RKO (cell line): Measurements from ENCODE around the gene UBXN2A.
A peak's percentile ranks its signal among the peaks of the same experiment; 100 is the strongest.

Experiments
- DNase-seq: peaks from one replicate; pipeline ENCODE4 v3.0.0-alpha.2; 2016; ENCODE audit warnings: low spot score

The UBXN2A gene, protein sequence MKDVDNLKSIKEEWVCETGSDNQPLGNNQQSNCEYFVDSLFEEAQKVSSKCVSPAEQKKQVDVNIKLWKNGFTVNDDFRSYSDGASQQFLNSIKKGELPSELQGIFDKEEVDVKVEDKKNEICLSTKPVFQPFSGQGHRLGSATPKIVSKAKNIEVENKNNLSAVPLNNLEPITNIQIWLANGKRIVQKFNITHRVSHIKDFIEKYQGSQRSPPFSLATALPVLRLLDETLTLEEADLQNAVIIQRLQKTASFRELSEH

DNA sequence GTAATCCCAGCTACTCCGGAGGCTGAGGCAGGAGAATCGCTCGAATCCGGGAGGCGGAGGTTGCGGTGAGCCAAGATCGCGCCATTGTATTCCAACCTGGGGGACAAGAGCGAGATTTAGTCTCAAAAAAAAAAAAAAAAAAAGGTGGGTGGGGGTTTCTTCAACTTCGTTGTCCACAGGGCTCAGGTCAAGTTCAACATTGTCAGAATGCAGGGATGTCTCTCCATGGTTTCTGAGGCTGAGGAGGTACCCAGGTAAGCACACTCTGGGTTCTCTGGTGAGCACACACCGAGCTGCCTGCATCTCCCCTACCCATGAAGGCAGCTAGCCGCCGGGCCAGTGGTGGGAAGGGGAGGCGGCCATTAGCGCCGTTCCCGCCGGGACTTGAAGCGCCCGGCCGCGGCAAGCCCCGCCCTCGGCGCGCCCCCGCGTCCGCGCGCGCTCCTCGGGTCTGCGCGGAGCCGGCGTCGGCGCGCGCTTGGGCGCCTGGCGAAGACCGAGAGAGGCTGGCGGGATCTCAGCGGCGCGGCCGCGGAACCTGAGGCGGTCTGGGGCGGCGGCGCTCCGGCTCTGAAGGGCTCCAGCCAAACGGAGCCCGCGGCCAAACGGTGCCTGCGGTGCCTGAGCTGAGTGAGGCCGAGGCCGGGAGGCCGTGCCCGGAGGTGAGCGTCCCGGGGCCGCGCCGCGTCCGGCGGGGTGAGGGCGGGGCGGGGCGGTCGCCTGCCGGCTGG lies at the start of gene UBXN2A:
UBXN2A (plus strand) TSS at position 477 of the 731 bp plus-strand sequence. CDS start 17,852 bp downstream, outside the sequence.
- peak; percentile 82 for DNase-seq

DNA sequence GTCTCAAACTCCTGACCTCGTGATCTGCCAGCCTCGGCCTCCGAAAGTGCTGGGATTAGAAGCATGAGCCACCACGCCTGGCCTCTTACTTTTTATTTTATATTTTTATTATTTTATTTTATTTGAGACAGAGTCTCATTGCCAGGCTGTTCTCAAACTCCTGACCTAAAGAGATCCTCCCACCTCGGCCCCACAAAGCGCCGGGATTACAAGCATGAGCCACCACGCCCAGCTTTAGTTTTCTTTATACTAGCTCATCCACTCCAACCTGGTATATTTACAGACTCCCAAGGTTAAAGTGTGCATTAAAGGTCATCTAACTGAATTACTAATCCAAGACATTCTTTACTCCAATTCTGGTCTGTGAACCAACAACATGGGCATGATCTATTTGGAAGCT lies 40.1 kb upstream of the UBXN2A start:
- DNase-seq = no peak

DNA sequence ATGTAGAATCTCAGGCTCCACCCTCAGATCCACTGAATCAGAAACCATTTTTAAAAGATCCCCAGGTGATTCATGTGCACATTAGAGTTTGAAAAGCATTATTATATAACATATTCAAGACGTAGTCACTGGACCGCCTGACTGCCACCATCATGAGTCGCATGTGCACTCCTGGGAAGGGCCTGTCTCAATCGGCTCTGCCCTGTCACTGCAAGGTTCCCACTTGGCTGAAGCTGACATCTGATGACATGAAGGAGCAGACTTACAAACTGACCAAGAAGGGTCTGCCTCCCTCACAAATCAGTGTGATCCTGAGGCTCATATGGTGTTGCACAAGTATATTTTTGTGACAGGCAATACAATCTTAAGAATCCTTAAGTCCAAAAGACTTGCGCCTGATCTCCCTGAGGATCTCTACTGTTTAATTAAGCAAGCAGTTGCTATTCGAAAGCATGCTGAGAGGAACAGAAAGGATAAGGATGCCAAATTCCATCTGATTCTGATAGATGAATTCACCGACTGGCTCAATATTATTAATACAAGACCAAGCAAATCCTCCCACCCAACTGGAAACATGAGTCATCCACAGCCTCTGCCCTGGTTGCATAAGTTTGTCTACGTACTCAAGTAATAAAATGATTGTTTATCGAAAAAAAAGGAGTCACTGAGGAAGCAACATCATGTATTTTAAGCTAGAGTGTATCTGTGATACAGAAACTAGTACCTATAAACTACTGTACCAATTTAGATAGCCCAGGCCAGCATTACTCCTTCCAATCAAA lies 39.5 kb upstream of the UBXN2A start:
- DNase-seq = peak; percentile 73

DNA sequence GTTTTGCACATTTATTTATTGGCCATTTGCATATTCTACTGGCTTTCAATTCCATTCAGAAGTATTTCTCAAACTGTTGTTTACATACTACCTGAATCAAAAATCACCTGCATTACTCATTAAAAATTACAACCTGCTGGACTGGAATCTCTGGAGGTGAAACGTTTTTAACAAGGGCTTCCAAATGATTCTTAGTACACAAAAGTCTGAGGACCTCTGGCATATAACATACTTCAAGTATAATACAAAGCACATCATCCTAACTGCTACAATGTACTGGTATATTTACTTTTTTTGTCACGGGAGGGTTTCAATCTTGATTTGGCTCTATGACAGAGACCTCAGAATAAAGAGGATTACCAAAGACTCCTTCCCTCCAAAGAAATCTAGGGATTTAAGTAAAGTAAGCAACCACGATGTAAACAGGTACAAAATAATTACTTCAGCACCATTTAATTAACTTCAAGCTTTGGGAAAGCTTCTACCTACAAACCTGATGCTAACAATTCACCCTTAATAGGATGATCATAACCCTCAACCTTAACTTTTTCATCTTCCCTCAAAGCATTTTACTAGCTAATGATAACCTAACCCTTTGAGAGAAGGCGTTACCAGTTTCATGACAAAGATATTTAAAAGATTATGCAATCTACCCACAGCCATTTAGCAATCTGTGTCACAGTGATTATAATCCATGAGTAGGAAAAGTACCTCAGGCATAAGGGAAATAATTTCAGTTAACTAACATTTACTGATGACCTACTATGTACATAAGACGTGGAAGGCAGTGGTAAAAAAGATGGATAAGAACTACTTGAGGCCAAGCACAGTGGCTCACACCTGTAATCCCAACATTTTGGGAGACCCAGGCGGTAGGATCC lies 38.1 kb upstream of the UBXN2A start:
- no peak for DNase-seq

DNA sequence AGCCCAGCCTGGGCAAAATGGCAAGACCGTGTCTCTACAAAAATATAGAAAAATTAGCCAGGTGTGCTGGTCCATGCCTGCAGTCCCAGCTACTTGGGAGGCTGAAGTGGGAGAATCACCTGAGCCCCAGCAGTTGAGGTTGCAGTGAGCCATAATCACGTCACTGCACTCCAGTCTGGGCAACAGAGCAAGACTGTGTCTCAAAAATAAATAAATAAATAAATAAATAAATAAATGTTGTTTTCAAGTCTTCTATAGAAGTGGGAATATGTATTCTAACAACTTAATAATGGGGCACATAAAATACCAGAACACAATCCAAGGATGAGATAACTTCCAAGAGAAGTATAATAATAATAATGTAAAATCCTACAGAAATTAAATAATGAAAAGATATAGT lies 37.2 kb upstream of the UBXN2A start:
- DNase-seq = no peak

DNA sequence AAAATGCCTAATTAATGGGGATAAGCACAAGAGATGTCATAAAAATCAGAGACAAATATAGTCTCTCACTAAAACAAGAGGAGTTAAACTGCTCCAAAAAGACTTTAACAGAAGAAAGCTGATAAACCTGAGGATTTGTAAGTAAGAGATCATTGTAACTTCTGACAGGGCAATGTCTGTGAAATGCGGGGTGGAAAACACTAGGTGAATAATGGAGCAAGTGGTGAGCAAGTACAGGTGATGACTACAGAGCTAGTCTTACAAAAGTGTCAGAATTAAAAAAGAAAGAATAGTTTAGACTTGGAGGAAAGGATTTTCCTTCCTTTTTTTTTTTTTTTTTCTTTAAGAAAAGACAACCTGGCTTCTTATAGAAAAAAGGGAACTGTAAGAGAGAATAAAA lies 36.0 kb upstream of the UBXN2A start:
- DNase-seq = no peak

DNA sequence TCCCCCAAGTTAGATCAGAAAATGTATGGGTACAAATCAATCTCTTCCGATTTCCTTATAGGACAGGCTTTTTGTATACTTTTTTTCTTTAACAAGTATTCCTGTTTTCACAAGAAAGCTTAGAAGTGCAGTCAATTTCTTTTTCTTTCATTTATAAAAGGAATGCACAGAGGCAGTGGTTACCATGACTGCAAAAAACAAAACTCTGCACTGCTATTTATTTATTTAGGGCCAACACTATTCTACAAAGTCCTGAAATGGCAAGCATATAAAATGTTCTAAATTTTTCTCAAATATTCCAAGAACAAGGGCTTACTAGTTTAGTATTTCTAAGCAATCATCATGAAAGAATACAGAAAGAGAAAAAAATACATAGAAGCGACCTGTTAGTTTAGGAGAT lies 35.6 kb upstream of the UBXN2A start:
- no peak for DNase-seq

DNA sequence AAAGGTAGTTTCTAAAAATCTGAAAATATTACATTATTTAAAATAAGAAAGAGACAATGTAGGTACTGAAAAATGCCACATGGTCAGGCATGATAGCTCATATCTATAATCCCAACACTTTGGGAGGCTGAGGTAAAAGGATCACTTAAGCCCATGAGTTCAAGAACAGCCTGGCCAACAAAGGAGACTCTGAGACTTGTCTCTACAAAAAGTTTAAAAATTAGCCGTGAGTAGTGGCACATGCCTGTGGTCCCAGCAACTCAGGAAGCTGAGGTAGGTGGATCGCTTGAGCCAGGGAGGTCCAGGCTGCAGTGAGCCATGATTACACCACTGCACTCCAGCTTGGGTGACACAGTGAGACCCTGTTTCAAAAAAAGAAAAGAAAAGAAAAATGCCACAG lies 35.1 kb upstream of the UBXN2A start:
- DNase-seq = no peak

DNA sequence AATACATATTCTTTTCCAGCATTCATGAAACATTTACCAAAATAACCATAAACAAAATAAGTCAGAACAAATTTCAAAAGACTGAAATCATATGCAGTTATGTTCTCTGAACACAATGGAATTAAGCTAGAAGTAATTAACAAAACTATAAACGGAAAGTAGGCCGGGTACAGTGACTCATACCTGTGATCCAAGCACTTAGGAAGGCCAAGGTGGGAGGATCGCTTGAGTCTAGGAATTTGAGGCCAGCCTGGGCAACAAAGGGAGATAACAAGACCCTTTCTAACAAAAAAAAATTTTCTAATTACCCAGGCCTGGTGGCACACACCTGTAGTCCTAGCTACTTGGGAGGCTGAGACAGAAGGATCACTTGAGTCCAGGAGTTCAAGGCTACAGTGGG lies 28.2 kb upstream of the UBXN2A start:
- peak; percentile 30 for DNase-seq

DNA sequence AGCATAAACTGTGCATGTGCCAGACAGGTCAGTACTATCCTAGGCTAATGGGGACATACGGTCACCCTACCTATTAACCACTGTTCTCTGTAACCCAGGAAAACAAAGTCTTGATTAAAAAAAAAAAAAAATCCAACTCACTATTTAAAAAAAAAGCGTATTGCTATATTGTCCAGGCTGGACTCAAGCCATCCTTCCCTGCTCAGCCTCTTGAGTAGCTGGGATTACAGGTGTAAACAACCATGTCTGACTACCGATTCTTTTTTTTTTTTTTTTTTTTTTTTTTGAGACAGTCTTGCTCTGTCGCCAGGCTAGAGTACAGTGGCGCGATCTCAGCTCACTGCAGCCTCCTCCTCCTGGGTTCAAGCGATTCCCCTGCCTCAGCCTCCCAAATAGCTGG lies 24.9 kb upstream of the UBXN2A start:
- DNase-seq = no peak

DNA sequence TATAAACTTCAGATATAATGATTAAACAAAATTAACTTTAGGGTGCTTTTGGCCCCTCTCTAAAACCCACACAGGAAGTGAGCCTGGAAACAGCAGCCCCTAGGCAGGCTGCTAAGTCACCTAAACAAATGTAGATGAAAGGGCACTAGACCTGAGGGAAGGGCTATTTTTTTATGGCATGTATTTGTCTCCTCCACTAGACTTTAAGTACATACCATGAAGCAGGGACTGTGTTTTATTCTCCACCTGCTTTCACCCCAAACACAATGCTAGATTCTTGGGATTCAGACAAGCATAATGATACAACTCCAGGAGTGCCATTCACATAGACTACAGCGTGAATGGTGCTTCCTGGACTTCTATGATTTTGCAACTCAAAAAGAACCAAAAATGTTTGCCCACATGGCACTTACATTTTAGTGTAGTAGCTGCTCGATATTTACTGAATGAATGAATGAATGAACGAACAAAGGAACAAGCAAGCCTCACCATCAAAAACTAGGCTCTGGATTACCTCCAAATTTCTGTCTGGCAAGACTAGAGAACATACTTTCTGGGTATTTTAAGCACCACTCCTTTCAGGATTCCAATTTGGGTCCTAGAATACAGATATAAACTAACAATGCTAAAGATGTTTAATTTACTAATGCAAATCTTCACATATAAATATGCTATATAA lies 23.4 kb upstream of the UBXN2A start:
- no peak for DNase-seq

DNA sequence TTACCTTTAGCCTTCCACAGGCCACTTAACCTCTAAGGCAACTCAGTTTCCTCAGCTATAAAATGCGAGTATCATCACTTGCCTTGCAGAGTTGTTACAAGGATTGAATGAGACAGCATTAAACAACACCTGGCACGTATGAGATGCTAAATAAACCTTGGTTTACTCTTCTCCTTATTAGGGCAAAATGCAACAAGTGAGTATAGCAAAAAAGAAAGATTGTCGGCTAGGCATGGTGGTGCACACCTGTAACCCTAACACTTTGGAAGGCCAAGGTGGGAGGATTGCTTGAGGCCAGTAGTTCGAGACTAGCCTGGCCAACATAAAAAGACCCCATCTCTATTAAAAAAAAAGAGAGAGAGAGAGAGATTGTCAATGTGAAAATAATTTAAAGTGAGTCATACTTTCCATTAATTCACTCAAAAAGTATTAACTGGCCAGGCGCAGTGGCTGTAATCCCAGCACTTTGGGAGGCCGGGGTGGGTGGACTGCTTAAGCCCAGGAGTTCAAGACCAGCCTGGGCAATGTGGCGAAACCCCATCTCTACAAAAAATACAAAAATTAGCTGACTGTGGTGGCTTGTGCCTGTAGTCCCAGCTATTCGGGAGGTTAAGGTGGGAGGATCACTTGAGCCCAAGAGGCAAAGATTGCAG lies 21.3 kb upstream of the UBXN2A start:
- DNase-seq = no peak

DNA sequence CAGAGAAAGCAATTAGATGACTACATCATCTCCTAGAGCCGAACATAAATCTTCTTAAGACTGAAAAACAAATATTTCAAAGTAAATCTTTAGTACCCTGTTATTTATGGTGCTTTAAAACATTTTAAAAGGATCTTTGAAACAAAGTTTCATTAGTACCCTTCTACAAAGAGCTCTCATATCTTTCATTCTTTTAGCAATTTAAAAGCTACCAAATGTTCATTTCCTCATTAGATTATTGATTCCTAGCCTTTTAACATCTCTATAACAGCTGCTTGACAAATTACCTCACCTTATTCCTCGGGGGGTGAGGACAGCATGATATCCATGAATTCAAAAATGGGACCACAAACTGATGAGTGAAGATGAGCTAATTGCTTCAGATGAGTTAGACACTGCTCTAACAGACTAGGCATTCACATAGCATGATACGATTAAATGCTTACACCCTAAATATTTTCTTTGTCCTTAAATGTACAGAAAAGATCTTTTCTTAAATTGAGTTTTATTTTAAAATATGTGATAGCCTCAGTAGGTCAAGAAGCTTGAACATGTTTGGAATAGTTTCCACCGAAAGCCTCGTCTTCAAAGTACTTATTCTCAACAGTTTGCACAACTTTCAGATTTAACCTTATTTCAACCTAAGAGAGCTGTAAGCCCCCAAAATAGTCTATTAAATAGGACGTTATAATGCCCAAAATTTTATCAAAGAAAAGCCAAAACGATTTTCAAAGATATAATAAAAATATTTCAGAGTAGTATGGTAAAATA lies 15.5 kb upstream of the UBXN2A start:
- peak; percentile 61 for DNase-seq

DNA sequence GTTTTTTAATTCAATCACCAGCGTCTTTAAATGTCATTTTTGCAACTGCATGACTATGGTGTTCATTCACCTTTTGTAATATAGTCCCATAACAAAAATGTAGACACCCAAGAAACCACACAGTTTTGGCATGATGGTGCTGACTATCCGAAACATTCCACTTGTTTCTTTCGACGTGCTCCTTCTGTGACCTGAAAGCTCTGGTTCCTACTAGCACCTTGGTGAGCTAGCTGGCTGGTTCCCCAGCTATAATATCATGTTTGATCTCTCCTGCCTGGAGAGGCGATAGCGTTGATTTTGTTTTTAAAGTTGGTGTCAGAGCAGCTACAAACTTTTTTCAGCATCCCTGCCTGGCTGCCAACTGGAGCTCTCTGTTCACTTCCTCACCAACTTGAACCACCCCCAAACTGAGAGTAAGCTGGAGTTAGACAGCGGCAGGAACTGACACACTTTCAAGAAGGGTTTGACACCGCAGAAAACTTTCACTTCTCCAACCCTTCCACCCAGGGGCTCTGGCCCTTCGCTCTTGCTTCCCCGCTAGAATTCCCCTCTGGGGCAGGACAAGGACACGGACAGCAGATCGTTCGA lies 14.5 kb upstream of the UBXN2A start:
- DNase-seq = peak; percentile 89

DNA sequence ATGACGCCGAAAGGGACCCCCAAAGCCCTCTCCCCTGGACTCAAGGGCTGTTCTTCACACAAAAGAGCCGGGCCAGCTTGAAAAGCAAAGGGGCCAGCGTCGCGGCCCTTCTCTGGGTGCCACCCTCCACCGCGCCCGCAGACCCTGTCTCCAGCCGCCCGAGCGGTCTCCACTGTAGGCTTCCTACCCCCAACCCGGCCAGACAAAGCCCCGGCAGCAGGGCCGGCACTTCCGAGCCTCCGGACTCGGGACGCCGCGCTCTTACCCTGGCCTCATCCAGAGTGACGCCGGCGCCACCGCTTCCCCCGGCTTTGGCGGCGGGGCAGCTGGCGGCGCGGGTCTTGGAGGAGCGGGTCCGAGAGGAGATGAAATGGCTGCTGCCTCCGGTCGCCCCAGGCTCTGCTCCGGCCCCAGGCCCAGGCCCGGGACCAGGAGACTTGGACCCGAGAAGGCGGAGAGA lies 13.9 kb upstream of the UBXN2A start:
- DNase-seq = peak; percentile 38

DNA sequence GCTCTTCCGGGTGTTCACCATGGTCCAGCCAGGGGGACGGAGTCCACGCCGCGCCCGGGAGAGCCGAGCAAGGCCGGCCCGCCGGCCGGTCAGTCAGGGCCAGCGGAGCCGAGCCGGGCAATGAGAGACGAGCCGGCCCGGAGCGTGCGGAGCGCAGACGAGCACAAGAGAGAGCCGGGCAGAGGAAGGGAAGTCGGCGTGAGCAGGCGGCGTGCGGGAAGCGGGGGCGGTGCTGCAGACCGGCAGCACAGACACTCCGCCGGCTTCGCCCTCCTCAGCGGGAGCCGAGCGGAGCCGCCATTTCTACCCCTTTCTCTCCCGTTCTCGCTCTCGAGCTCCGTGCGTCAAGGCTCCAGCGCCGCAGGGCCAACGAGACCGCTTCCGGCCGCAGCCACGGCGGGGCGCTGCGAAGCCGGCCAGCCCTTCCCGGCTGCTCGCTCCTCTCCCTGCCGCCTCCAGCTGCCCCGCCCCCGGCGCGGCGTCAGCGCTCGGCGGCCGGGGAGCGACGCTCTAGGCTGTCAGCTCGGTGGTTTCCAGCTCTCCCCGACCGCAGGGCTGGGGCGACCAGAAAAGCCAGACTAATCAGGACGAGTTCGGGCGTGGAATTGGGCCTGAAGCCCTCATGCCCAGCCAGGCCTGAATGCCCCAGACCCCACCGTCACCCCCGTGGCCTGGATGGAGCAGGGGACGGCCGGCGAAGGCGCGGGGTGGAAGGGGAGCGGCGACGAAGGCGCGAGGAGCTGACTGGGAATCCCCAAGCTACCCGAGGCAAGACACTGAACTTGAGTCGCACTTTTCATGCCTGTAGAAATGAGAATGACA lies 13.3 kb upstream of the UBXN2A start, which contains the start of gene ATAD2B:
ATAD2B (minus strand) TSS at position 374 of the 822 bp plus-strand sequence; CDS start at position 21, 353 bp downstream.
- DNase-seq = peak; percentile 93

DNA sequence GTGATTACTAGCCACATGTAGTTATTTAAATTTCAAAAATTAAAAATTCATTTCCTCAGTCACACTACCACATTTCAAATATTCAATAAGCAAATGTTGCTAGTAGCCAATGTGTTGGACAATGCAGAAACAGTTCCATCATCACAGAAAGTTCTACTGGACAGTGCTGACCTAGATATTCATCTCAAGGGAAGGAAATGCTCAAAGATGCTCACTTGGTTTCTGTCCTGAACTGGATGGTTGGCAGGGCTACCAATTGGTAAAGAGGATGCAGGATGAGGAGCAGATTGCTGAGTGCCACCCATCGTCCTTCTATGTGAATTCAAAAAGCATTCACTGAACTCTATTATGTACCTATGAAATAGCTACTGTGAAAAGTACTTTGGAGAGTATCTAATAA lies 6.0 kb upstream of the UBXN2A start:
- DNase-seq = no peak
